Airway epithelial cell (primary cell): ENCODE data around the gene LEKR1. TPM values are rescaled to one million over a fixed set of nuclear protein-coding genes. Genes with fewer than 3 reads are reported as not detected.

Experiments used
- total RNA-seq: library from RNA; depleted of rRNA; stranded (reverse); fragments of >200 nt; gene quantifications from 2 replicates; pipeline ENCODE4 v1.2.3, GENCODE V29; 2015

Gene LEKR1
- 0.09 and 0.71 TPM in 2 replicates for total RNA-seq

GRCh38 chr3:156826144-156826895 is at the start of gene LEKR1:
Gene LEKR1 (plus strand): TSS chr3:156826353. CDS start chr3:156829330, 2,977 bp downstream.

Other genes starting within 250 kb of the LEKR1 start
- gene TIPARP, start 151.8 kb upstream of the LEKR1 start, total RNA-seq = 73.1 and 101 TPM in 2 replicates